Endometrium (tissue), 2 donors: ENCODE data around the gene TRAPPC8.
"Not testable (repeated sequence)": the region's sequence is repeated elsewhere in the genome, so short reads cannot be mapped to it uniquely, and the experiment has no call there.

Source experiments
- FAIRE-seq: peaks from 2 replicates; lab custom pipeline; 2012; peaks lifted over from hg19 to GRCh38; lab: Jason Lieb, UNC
- donor health status: control.
- donor health status: control.

The TRAPPC8 gene

DNA sequence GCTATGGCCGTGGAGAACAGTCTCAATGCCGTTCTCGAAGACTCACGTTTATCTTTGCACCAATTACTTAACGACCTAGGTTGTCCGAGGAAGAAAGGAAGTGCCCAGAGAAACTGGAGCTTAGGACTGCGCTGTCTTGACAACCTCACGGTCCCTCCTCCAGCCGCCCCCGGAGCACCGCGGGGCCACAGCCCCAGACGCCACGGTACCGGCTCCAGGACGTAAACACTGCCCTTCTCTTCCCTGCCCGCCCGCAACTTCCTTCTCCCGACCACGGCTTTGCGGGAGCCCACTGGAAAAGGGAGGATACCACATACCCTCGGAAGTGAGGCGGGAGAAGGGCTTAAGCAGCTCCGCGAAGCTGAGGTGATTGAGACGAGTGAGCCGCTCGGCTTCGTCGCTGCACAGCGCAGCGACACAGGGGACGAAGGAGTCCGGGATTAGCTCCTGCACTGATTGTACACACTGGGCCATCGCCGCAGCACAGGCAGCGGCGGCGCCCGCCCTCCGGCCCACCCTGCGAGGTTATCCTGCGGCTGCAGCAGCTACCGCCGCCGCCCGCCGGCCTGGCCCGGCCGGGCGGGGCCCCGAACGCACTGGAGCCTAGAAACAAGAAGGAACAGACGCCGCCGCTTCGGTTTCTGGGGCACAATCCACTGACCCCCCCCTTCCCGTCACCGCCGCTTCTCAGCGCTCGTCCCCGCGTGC is 483 bp downstream of the TRAPPC8 start:
- no peak for FAIRE-seq

- no peak for FAIRE-seq
These were observed 1.7 kb downstream of the TRAPPC8 start for GRCh38 chr18:31941010-31941809.

GRCh38 chr18:31934773-31935172 is 8.2 kb downstream of the TRAPPC8 start:
- not testable (repeated sequence) for FAIRE-seq

GRCh38 chr18:31931886-31932240 is 11.1 kb downstream of the TRAPPC8 start:
- FAIRE-seq = no peak

- no peak for FAIRE-seq
These were observed 11.6 kb downstream of the TRAPPC8 start for GRCh38 chr18:31931163-31931885.

DNA sequence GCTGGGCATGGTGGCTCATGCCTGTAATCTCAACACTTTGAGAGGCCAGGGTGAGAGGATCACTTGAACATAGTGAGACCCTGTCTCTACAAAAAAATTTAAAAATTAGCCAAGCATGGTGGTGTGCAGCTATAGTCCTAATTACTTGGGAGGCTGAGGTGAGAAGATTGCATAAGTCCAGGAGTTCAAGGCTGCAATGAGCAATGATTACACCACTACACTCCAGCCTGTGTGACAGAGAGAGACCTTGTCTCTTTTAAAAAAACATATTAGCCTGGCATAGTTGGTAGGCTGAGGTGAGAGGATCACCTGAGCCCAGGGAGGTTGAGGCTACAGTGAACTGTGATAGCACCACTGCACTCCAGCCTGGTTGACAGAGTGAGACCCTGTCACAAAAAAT is 13.7 kb downstream of the TRAPPC8 start:
- FAIRE-seq = no peak

DNA sequence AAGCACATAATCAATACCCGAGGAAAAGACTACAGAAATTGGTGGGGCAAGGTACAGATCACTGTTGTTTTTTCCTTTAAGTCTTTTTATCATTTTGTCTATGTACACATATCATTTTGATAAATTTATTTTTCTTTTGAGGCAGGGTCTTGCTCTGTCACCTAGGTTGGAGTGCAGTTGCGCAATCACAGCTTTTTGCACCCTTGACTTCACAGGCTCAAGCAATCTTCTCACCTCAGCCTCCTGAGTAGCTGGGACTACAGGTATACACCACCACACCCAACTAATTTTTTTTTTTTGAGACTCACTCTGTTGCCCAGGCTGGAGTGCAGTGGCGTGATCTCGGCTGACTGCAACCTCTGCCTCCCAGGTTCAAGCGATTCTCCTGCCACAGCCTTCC is 15.9 kb downstream of the TRAPPC8 start:
- not testable (repeated sequence) for FAIRE-seq

DNA sequence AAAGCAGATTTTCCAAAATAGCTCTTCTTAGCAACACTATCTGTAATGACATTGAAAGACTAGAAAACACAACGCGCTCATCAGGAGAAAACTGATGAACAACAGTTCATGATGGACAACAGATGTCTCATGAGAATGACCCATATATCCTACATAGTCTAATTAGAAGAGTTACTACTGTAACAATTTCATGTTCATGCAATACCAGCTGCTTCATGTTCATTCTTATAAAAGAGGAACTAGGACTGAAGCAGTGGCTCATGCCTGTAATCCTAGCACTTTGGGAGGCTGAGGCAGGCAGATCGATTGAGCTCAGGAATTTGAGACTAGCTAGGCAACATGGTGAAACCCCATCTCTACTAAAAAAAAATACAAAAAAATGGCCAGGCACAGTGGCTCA is 22.7 kb downstream of the TRAPPC8 start:
- FAIRE-seq = no peak

- not testable (repeated sequence) for FAIRE-seq
These were observed 23.6 kb downstream of the TRAPPC8 start for GRCh38 chr18:31919366-31919765.

GRCh38 chr18:31918733-31919132 is 24.2 kb downstream of the TRAPPC8 start:
- FAIRE-seq = no peak

DNA sequence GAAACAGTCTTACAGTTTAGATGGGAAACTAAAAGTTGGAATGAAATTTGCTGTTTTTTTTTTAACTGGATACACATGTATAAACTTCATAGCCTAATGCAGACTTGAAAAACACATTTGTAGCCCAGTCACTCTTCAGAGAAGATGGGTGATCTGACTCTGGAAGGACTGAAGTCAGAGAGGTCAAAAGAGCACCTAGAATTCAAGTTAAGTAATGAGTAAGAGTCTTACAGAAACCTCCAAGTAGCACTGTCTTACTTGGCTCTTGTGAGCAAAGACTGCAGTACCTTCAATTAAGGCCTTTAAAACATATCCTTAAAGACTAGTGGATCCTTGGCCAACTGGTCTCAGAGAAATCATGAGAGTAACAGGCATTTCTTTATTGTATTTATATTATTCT is 41.9 kb downstream of the TRAPPC8 start:
- FAIRE-seq = peak; percentile 85

GRCh38 chr18:31899771-31900170 is 43.2 kb downstream of the TRAPPC8 start:
- FAIRE-seq = not testable (repeated sequence)

- no peak for FAIRE-seq
These were observed 50.0 kb downstream of the TRAPPC8 start for GRCh38 chr18:31892936-31893335.

DNA sequence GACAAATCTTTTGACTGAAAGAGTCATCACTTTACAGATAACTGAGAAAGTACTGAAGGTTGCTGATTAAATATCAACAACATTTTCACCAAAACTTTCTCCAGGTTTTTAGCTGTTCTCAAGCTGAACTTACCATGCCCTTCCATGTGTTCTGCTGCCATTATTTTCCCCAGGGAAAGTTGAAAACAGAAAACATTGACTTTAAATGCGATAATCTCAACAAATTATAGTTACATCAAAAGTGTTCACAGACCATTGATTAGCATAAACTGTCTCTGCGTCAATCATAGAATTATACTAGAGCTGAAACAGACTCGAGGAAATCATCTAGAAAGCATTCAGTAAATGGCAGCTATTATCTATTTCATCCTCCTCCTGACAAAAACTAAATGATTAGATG is 51.4 kb downstream of the TRAPPC8 start:
- FAIRE-seq = no peak

DNA sequence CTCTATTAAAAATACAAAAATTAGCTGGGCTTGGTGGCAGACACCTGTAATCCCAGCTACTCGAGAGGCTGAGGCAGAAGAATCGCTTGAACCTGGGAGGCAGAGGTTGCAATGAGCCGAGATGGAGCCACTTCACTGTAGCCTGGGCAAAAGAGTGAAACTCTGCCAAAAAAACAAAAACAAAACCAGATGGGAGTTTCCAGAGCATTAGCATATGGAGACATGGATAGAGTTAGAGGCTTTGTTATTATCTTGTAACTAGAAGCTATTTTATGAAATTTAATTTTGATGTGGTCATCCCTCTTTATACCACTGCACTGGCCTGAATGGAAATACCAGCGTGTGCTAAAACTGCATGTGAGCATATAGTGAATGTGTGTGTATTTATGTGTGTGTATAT is 58.9 kb downstream of the TRAPPC8 start:
- no peak for FAIRE-seq

DNA sequence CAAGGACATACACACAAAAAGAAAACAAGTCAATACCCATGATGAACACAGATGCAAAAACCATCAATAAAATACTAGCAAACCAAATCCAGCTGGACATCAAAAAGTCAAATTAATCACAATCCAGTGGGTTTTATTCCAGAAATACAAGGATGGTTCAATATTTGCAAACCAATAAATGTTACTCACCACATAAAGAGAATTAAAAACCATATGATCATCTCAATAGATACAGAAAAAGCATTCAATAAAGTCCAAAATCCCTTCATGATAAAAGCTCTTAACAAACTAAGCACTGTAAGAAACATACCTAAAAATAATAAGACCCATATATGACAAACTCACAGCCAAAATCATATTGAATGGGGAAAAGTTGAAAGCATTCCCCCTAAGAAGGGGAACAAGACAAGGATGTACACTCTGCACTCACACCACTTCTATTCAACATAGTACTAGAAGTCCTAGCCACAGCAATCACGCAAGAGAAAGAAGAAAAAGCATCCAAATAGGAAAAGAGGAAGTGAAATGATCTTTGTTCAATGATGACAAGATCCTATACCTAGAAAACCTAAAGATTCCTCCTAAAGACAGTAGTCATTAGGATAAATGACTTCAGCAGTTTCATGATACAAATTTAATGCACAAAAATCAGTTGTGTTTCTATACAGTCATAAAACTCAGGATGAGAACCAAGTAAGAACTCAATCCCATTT is 62.6 kb downstream of the TRAPPC8 start:
- no peak for FAIRE-seq

- FAIRE-seq = no peak
These were observed 64.6 kb downstream of the TRAPPC8 start for GRCh38 chr18:31878358-31878757.

GRCh38 chr18:31877900-31878299 is 65.0 kb downstream of the TRAPPC8 start:
- no peak for FAIRE-seq

DNA sequence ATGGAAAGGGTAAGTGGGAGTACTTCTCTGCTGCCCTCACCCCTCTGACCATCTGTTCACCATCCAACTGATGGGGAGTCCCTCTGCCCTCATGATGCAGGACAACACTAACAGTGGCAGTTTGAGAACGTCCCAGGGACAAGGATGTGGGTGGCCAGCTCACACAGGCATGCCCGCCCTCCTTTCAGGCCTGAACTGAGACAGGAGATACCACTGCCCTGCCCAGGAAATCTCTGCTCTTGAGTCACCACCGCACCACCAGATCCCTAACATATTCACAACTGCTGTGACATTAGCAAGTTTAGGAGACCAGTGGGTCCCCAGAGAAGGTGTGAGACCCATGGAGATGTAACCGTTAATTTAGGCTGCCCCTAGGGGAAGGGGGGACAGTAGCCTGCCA is 66.2 kb downstream of the TRAPPC8 start:
- no peak for FAIRE-seq

DNA sequence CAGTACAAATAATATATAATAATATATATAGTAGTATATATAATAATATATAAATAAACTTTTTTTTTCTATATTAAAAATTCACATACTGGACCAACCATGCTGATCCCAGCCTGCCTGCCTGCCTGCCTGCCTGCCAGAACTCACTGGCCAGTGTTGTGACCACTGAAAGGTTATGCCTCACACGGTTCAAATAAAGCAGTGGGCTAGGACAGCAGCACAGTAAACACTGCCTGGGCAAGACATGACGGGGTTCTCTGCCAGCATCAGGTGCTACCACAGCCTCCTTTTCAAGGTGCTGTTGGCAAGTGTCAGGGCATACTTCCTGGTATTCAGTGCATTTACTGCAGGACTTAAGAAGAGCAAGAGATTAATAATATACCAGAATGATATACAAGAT is 67.6 kb downstream of the TRAPPC8 start:
- FAIRE-seq = no peak

DNA sequence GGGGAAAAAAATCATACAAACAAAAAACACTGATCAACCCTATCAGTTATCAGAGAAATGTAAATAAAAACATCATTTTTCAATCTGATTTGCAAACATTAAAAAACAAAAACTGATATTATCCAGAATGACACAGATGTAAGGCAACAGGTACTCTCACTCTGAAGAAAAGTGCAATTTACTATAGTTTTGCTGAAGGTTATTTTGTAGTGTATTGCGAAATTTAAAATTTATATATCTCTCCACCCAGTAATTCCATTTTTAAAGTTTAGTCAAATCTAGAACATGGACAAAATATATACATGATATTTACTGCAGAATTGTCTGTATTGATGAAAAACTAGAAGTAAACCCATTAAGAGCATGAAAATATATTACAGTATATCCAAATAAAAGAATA is 79.8 kb downstream of the TRAPPC8 start:
- no peak for FAIRE-seq

GRCh38 chr18:31860488-31860887 is 82.4 kb downstream of the TRAPPC8 start:
- no peak for FAIRE-seq
